ENCODE data around the gene ACTL6B. TPM values are rescaled to one million over a fixed set of nuclear protein-coding genes. Genes with fewer than 3 reads are reported as not detected.

ACTL6B gene
- total RNA-seq, 1 donor from 2014 or later: not detected

DNA sequence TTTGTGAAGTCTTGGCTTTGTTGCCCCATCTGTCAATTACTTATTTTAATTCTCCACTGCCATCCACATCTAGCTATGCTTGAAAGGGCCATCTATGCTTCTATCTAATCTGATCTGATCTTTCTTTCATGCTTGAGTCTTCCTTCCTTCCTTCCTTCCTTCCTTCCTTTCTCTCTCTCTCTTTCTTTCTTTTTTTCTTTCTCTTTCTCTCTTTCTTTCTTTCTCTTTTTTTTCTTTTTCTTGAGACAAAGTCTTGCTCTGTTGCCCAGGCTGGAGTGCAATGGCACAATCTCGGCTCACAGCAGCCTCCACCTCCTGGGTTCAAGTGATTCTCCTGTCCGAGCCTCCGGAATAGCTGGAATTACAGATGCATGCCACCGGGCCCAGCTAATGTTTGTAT, 26.2 kb downstream of the ACTL6B start:
- intact Hi-C loops (cut with micrococcal nuclease): loop anchor here (5.0 kb wide), 1 partner anchor 62 kb away; the partner anchor contains the start of gene GIGYF1

DNA sequence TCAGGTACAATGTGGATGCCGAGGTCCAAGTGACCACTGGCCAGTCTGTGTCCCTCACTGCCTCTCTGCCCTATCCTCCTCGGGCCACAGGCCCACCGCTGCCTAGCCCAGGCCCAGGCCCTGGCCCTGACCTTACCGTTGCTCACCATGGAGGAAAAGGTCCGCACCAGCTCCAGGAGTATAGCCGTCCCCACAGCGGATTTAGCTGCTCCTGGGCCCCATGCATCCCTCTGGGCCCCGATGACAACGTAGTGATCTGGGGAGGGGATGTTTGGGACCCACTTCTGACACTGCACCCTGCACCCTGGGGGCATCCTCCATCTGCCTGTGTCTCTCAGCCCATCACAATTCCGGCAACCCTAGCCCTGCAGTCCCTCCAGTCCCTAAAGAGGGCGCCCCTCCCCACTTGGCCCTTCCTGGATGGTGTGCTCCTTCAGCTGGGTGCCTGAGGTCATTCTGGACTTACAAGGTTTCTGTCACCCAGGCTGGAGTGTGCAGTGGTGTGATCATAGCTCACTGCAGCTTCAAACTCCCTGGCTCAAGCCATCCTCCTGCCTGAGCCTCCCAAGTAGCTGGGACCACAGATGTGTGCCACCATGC, 27.0 kb downstream of the ACTL6B start:
- intact Hi-C loops (cut with micrococcal nuclease): no loop called here

DNA sequence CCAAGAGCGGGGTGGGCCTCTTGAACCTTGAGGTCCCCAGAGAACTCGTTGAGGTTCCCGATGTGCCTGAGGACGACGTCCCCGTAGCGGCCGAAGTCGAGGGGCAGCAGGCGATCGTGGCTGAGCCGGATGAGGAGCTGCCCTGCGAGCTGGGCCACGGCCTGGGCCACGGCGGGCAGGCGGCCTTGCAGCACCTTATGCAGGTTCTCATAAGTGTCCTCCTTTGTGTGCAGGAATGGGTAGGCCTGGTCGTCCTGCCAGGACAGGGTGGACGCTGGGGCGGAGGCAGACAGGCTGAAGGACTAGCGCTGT, 29.1 kb downstream of the ACTL6B start:
- intact Hi-C loops (cut with micrococcal nuclease): loop anchor here (2.0 kb wide), 1 partner anchor 40 kb away; the partner anchor contains the start of genes FBXO24 and LRCH4

DNA sequence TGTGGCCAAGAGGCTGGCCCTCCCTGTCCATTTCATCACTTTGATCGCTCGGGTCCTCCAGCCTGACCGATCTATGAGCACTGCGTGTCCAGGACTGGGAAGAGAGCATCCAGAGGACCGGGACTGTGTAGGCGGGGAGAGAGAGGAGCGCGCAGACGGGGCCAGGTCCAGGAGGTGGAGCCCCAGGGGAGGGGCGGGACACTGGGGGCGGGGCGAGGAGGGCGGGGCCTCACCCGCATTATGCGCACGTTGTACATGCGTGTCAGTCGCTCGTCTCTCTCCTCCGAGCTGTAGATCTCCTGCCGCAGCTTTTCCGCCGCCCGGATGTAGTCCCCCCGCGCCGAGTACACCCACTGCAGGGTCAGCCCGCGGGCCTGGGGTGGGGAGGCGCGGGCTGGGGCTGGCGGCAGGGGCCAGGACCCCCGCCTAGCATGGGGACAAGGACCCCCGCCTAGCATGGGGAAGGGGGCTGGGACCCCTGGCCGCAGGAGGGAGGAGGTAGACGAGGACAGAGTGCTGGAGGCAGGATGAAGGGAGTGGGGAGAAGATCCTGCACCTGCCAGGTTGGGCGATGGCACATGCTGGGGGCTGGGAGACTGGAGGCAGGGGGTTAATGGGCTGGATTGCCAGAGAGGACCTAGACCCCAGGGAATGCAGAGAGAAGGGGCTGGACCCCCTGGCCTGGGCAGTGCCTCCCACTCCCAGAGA, 29.6 kb downstream of the ACTL6B start:
- intact Hi-C loops (cut with micrococcal nuclease): loop anchor here (1.0 to 2.0 kb wide), 4 partner anchors 14 to 47 kb away; partner anchors contain the start of genes FBXO24, GNB2, LRCH4 and MOSPD3

DNA sequence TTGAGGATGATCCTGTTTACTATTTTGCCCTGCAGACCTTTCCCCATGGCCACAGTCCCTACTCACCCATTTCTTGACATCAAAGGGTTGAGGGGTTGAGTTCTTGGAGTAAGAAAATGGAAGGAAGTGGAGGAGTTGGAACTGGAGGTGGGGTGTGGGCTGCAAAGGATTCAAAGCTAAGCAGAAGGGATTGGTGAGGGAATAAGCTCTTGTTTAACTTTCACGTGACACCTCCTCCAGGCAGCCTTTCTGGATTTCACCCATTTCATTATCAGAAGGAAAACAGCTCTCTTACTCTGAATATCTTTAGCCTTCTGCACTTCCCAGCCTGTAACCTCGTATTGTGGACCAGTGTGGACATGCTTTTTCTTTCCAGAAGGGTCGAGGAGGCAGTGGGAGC, 30.2 kb downstream of the ACTL6B start:
- intact Hi-C loops (cut with micrococcal nuclease): loop anchor here (1.0 to 2.0 kb wide), 4 partner anchors 14 to 47 kb away; partner anchors contain the start of genes FBXO24, GNB2, LRCH4 and MOSPD3

DNA sequence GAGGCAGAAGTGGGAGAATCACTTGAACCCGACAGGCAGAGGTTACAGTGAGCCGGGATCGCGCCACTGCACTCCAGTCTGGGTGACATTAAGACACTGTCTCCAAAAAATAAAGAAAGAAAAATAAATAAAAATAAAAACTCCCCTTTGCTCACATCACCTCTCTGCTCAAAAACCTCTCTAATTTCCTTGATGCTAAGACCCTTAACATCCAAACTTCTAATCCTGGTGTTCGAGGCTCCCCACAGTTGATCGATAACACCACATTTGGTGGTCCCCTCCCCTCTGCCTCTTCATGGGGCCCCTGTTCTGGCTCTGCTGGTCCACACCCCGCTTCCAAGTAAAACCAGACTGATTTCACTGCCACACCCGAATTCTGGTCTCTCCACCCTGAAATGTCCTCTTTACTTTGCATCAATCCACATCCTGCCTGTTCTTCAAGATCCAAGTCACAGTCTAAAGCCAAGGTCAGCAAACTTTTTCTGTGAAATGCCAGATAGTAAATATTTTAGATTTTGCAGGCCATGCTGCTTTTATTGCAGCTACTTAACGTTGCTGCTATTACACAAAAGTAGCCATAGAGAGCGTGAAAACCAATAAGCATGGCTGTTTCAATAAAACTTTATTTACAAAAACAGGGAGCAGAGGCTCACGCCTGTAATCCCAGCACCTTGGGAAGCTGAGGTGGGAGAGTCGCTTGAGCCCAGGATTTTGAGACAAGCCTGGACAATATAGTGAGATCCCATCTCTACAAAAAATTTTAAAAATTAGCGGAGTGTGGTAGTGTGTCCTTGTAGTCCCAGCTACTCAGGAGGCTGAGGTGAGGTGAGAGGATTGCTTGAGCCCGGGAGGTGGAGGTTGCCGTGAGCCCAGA, 32.1 kb downstream of the ACTL6B start:
- intact Hi-C loops (cut with micrococcal nuclease): no loop called here

DNA sequence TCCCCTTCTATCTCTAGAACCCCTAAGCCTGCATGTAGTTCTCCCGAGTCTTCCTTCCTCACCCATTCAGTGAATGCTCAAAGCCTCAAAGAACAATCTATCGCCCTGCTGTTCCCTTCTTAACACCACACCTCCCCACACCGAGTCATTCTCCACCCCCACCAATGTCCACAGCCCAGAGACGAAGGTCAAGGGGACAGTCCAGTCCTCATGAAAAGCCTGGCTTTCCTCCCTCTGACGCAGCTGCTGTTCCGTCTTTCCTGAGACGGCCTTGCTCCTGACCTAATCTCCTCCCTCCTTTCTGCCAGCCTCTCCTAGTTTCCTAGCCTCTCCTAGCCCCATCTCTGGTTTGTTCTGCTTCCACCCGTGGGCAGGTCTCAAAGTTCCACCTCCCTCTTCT, 34.7 kb downstream of the ACTL6B start:
- intact Hi-C loops (cut with micrococcal nuclease): no loop called here

DNA sequence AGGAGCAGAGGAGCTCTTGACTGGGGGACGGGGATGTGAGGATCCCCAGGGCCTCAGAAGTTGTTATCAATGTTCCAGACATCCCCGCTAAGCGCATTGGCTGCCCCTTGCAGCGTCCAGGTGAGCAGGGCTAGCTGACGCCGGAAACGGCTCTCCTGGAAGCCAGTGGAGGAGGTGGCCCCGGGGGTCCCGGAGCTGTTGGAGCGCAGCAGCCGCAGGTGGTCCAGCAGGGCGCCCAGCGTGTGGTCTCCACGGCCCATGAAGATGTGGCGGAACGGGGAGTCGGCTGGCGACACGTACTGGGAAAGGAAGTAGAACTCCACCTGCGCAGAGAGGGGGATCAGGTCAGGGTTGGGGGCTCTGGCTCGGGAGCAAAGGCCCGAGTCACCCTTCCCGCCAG, 35.4 kb downstream of the ACTL6B start:
- intact Hi-C loops (cut with micrococcal nuclease): no loop called here

DNA sequence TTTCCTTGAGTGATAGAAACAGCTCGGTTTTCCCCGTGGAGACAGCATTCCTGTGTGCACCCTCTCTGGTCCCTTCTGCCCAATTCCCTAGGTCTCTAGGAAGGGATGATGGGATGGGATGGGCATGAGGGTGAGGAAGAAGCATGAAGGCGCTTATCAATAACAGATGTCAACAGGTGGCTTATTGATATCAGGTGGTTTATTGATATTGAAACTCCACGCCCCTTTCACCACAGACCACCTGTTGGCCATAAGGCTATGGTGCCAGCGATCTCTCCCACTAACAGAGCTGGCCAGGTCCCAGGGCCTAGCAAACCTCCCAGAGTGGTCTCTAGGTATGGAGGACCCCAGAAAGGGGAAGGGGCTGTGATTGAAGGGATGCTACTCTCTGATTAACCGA, 36.0 kb downstream of the ACTL6B start:
- intact Hi-C loops (cut with micrococcal nuclease): no loop called here

DNA sequence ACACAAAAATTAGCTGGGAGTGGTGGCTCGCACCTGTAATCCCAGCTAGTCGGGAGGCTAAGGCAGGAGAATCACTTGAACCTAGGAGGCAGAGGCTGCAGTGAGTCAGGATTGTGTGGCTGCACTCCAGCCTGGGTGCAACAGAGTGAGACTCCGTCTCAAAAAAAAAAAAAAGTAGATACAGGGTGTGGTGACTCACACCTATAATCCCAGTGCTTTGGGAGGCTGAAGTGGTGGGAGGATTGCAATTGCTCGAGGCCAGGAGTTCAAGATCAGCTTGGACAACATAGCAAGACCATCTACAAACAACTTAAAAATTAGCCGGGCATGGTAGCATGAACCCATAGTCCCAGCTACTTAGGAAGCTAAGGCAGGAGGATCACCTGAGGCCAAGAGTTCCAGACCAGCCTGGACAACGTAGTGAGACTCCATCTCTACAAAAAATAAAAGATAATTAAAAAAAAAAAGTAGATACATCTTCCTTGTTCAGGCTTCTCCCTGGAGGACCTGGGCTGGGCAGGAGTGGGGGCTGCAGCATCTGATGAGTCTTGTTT, 41.9 kb downstream of the ACTL6B start:
- intact Hi-C loops (cut with micrococcal nuclease): no loop called here

DNA sequence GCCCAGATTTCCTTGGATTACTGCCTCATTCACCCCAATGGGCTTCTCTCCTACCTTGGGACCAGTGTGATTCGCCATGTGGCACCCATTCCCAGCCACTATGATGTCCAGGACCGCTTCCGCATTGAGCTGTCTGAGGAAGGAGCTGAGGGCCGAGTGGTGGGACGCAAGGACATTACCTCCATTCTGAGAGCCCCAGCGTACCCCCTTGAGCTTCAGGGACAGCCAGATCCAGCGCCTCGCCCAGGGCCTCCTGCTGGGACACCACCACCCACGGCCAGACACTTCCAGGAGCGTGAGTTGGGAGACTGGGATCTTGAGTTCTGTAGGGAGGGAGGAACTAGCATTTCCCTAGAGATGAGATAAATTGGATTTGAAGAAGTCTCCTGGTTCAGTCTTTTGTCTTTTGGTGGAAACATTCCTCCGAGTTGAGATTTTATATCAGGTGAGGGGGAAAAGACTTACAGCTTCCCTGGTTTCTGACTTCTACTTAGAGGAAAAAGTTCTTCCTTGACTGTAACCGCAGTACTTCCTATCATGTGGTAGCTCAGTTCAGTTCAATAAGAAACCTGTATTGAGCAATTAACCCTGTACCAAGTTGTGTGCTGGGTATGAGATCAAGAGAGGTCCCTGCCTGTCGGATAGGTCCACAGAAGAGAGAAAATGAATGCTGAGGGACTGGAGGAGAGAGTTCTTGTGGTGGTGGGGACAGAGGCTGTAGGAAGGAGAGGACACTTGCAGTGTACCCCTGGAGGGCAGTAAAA, 42.7 kb downstream of the ACTL6B start:
- intact Hi-C loops (cut with micrococcal nuclease): no loop called here

DNA sequence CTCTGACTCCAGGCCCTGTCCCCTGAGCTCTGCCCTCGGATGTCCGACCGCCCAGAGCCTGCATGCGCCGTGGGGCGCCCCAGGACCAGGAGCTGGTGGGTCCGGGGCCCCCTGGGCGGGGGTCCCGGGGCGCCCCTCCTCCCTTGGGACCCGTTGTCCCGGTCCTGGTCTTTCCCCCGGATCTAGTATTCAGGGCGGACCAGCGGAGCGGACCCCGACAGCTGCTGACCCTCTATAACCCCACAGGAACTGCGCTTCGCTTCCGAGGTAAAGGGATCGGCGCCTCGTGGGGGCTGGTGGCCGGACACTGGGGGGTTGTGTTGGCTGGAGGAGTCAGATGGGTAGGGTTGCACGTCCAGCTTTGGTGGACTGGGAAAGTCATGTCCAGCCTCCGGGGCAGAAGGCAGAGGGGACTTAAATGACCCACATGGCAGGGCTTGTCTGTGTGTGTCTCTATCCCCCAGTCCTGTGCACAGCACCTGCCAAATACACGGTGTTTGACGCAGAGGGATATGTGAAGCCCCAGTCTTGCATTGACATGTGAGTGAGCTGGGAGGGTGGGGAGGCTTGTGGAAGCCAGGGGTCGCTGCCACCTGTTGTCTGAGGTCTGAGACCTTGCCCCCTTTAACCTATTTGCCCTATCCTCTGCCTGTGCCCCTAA, 43.4 kb downstream of the ACTL6B start:
- intact Hi-C loops (cut with micrococcal nuclease): loop anchor here (1.0 kb wide), 6 partner anchors 9 to 92 kb away; partner anchors contain the start of genes AGFG2, FBXO24, GNB2 and LRCH4

DNA sequence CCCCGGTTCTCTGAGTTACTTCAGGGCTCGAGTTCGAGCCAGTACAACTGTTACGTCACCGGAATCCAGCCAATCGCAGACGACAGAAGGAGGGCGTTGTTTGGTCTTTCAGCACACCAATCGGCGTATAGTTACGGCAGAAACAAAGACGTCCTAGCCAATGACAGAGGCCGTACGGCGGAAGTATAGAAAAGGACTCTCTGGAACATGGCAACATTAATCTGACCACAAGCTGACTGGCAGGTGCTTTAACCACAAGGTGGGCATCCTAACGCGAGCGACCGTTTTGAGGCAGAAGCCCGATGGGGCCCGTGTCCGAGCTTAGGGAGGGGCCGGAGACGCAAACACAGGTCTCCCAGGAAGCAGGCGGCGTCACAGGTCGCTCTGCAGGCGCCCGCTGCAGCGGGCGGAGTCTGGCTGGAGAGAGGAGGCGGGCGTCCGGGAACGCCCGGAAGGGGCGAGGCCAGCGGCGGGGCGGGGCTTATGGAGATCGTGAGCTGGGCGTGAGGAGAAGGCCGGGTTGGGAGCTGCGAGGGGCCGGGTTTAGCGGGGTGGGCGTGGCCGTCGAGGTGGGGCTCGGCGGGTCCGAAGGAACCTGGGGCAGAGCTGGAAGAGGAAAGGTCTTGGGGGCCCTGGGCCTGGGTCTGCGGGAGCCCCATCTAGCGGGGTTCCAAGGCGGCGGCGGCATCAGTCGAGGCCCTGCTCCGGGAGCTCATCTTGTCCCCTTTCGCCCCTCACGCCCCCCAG, 44.1 kb downstream of the ACTL6B start, which contains the start of gene MOSPD3:
Gene MOSPD3 (plus strand): TSS at position 558 of the 747 bp plus-strand sequence. CDS start 252 bp downstream, outside the sequence.
- intact Hi-C loops (cut with micrococcal nuclease): loop anchor here (1.0 kb wide), 6 partner anchors 8 to 93 kb away; partner anchors contain the start of genes AGFG2, FBXO24, GNB2 and LRCH4

DNA sequence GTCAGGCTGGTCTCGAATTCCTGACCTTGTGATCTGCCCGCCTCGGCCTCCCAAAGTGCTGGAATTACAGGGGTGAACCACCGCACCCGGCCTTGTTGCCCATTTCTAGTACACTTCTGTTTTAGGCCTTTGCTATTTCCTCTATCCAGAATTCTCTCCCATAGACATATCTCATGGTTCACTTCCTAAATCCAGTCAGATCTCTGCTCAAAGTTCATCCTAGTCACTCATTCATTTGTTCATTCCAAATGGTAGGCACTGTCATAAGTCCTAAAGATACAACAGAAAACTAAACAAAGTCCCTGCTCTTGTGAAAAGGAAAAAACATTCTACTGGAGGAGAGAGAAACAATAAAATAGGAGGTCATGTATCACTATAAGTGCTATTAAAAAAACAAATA, 46.3 kb downstream of the ACTL6B start:
- intact Hi-C loops (cut with micrococcal nuclease): no loop called here

DNA sequence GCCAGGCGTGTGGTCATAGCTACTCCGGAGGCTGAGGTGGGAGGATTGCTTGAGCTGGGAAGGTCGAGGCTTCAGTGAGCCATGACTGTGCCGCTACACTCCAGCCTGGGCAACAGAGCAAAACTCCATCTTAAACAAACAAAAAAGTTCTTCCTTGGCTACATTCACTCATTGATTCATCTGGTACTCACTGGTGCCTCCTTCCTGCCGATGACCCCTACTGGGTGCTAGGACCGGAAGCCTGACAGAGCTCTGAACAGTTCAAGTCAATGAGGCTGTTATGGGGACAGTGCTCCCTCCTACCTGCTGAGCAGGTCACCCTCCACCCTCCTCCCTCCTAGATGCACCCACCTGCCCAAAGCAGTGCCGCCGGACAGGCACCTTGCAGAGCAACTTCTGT, 49.1 kb downstream of the ACTL6B start:
- intact Hi-C loops (cut with micrococcal nuclease): no loop called here

DNA sequence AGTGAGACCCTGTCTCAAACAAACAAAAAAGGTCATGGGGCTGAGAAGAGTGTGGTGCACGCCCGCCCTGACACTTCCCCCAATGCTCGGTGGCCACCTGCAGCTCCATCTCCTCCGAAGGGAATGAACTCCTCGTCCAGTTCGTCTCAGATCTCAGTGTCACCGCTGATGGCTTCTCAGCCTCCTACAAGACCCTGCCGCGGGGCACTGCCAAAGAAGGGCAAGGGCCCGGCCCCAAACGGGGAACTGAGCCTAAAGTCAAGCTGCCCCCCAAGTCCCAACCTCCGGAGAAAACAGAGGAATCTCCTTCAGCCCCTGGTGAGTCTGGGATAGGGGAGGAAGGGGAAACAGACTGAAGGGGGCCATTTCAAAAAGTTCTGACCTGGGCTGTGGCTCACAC, 49.9 kb downstream of the ACTL6B start:
- intact Hi-C loops (cut with micrococcal nuclease): no loop called here

DNA sequence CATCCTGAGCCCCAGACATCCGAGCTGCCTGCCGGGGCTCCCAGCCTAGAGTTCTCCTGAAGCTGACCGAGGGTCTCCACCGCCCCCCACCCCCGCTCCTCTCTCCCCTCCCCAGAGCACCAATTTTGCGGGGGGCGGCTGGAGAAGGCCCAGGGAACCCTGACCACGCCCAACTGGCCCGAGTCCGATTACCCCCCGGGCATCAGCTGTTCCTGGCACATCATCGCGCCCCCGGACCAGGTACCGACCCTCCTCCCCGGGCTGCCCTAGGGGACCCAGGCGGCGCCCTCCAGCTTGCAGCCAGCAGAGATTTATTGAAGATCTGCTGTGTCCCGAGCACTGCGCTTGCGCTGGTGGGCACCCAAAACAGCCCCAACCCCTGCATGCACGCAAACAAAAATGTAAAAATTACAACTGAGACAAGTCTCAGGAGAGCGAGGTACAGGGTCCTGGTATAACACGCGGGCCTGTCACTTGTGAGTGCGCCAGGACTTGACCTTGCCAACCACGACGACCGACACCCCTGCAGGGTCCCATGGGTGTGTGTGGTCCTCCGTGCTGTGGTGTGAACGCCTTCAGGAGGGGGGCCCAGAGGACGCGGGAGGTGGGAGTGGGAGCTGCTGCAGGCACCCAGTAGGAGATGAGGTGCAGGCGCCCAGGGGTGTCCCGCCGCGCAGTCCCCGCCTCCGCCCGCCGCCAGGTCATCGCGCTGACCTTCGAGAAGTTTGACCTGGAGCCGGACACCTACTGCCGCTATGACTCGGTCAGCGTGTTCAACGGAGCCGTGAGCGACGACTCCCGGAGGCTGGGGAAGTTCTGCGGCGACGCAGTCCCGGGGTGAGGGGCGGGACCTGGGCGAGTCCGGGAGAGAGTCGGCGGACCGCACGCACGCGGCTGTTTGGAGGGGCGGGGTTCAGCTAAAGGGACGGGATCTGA, 51.0 kb downstream of the ACTL6B start:
- intact Hi-C loops (cut with micrococcal nuclease): loop anchor here (1.0 to 2.0 kb wide), 6 partner anchors 7 to 86 kb away; partner anchors contain the start of genes AGFG2, FBXO24, GNB2 and LRCH4
